ENCODE data around the gene TYK2. TPM values are rescaled to one million over a fixed set of nuclear protein-coding genes. Genes with fewer than 3 reads are reported as not detected.

The TYK2 gene
- total and polyA plus RNA-seq, 2 of the 4 experiments (the other 2 are of a cell fraction), result 40.9 to 97.9 TPM

DNA sequence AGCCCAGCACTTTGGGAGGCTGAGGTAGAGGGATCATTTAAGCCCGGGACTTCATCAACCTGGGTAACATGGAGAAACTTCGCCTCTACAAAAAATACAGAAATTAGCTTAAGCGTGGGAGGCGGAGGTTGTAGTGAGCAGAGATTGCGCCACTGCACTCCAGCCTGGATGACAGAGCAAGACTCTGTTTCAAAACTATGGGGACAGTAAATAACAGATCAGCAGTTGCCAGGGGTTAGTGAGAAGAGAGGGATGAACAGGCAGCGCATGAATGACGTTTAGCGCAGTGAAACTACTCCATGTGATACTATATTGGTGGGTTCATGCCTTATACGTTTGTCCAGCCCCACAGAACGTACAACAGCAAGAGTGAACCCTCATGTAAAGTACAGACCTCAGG lies 33.9 kb downstream of the TYK2 start:
- intact Hi-C loops (cut with micrococcal nuclease), result no loop called here
- no TSS peak for BruUV-seq (replicated peaks)
- H3K18ac ChIP-seq (ENCODE audit: low read depth, low read length), result no peak overlapping the region
- 40% methylated on average over 1 of the region's 10 CpGs; no CpG with 5 or more reads in 1 of the 2 experiments for WGBS, 2 experiments (ENCODE audit: extremely low coverage in 2 of 2, insufficient read length in 1 of 2)
- H3K9ac ChIP-seq (ENCODE audit: low read depth, low read length), result no peak overlapping the region
- H4K8ac ChIP-seq (ENCODE audit: low read depth in 2 of 2, low read length in 2 of 2), result no peak overlapping the region
- no peaks in the 10 kb centered on the region for H4K20me1 ChIP-seq (ENCODE audit: insufficient read depth, low read length)
- H3K4me2 ChIP-seq (ENCODE audit: low read depth, low read length), result no peak overlapping the region
- H2AK5ac ChIP-seq (ENCODE audit: low read depth, low read length), result no peak overlapping the region
- H3K23ac ChIP-seq (ENCODE audit: low read depth, low read length), result no peak overlapping the region
- H3K9me1 ChIP-seq (ENCODE audit: insufficient read depth, low read length), result no peaks in the 10 kb centered on the region
- H3K4me3 ChIP-seq (ENCODE audit: insufficient read depth, low read depth, low read length), result no peak overlapping the region
- no peak overlapping the region for H2AK9ac ChIP-seq (replicated peaks; ENCODE audit: low read depth, low read length, poor library complexity)
- no peak overlapping the region for H2BK15ac ChIP-seq (ENCODE audit: low read depth, low read length)
- in situ Hi-C loops (cut with MboI; ENCODE audit: low sequenced_read_pairs), result no loop called here
- ChIA-PET CTCF (no interaction called here), POLR2A (ENCODE audit: unreplicated experiment) (no interaction called here)
- H2BK120ac ChIP-seq (ENCODE audit: low read depth, low read length), result no peak overlapping the region
- no peak overlapping the region for H3K27ac ChIP-seq (ENCODE audit: insufficient read depth, low read length)
- H3K4me1 ChIP-seq (ENCODE audit: control insufficient read depth, insufficient read depth, low read length), result peaks cover 2% of the 10 kb centered on the region; the same call in 1 of the 2 replicates
- H2BK5ac ChIP-seq (ENCODE audit: low read depth, low read length, poor library complexity, severe bottlenecking), result no peak overlapping the region
- H3K56ac ChIP-seq (ENCODE audit: extremely low read depth, insufficient read depth, low read length), result no peak overlapping the region
- ATAC-seq (ENCODE audit: low read depth) (peak; percentile 55), DNase-seq (peak; percentile 25)
- no peak overlapping the region for H3K14ac ChIP-seq (replicated peaks; ENCODE audit: low read depth, low read length)
- no peak overlapping the region for H2AFZ ChIP-seq (replicated peaks; ENCODE audit: low read length, poor library complexity)
- H3K4ac ChIP-seq (ENCODE audit: low read depth, low read length), result no peak overlapping the region
- TF ChIP-seq, protein P1, sequence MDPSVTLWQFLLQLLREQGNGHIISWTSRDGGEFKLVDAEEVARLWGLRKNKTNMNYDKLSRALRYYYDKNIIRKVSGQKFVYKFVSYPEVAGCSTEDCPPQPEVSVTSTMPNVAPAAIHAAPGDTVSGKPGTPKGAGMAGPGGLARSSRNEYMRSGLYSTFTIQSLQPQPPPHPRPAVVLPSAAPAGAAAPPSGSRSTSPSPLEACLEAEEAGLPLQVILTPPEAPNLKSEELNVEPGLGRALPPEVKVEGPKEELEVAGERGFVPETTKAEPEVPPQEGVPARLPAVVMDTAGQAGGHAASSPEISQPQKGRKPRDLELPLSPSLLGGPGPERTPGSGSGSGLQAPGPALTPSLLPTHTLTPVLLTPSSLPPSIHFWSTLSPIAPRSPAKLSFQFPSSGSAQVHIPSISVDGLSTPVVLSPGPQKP (IDR thresholded peaks at IDR 0.05; ENCODE audit: borderline replicate concordance, low read depth, low read length), result no peak
- no peak for TF ChIP-seq CHD1 (IDR thresholded peaks at IDR 0.05; ENCODE audit: low read depth, low read length)
- TF ChIP-seq RFX5 (IDR thresholded peaks at IDR 0.05; ENCODE audit: low read depth, low read length), result peak; percentile 76
- TF ChIP-seq, protein P2, sequence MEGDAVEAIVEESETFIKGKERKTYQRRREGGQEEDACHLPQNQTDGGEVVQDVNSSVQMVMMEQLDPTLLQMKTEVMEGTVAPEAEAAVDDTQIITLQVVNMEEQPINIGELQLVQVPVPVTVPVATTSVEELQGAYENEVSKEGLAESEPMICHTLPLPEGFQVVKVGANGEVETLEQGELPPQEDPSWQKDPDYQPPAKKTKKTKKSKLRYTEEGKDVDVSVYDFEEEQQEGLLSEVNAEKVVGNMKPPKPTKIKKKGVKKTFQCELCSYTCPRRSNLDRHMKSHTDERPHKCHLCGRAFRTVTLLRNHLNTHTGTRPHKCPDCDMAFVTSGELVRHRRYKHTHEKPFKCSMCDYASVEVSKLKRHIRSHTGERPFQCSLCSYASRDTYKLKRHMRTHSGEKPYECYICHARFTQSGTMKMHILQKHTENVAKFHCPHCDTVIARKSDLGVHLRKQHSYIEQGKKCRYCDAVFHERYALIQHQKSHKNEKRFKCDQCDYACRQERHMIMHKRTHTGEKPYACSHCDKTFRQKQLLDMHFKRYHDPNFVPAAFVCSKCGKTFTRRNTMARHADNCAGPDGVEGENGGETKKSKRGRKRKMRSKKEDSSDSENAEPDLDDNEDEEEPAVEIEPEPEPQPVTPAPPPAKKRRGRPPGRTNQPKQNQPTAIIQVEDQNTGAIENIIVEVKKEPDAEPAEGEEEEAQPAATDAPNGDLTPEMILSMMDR (conservative IDR thresholded peaks at IDR 0.05; ENCODE audit: low read depth, low read length), result no peak
- peak; percentile 89 for TF ChIP-seq CEBPB (IDR thresholded peaks at IDR 0.05; ENCODE audit: low read depth, low read length)
- TF ChIP-seq RCOR1 (IDR thresholded peaks at IDR 0.05; ENCODE audit: insufficient replicate concordance, low read length), result no peak
- TF ChIP-seq BHLHE40 (IDR thresholded peaks at IDR 0.05; ENCODE audit: low read depth, low read length), result no peak
- H3K27me3 ChIP-seq (ENCODE audit: control insufficient read depth, insufficient read depth, low read length), result no peaks in the 10 kb centered on the region
- no peak overlapping the region for H4K5ac ChIP-seq (ENCODE audit: low read depth, low read length)
- no peak overlapping the region for H4K91ac ChIP-seq (ENCODE audit: insufficient read depth, low read depth, low read length)
- dilution Hi-C loops (cut with HindIII; ENCODE audit: low sequenced_read_pairs, unreplicated experiment), result no loop called here
- peaks cover 9% of the 10 kb centered on the region for H3K36me3 ChIP-seq (ENCODE audit: control insufficient read depth, insufficient read depth, low read length)
- no peak overlapping the region for H2BK20ac ChIP-seq (ENCODE audit: low read depth, low read length)
- no peaks in the 10 kb centered on the region for H3K9me3 ChIP-seq (ENCODE audit: control insufficient read depth, insufficient read depth, low read length)
- H3K79me1 ChIP-seq (ENCODE audit: low read depth in 1 of 2, low read length in 2 of 2), result no peaks in the 10 kb centered on the region

All from IMR-90 (cell line).